Inflammatory macrophage treated with lipopolysaccharide for 4 hours (primary cell): ENCODE data around the gene TPSD1.
"Not testable (repeated sequence)": the region's sequence is repeated elsewhere in the genome, so short reads cannot be mapped to it uniquely, and the experiment has no call there.

Experiments
- DNase-seq: peaks from one replicate; pipeline ENCODE4 v3.0.0-alpha.2; 2020

TPSD1 gene

GRCh38 chr16:1264345-1265089, 8.6 kb downstream of the TPSD1 start:
- no peak for DNase-seq

DNA sequence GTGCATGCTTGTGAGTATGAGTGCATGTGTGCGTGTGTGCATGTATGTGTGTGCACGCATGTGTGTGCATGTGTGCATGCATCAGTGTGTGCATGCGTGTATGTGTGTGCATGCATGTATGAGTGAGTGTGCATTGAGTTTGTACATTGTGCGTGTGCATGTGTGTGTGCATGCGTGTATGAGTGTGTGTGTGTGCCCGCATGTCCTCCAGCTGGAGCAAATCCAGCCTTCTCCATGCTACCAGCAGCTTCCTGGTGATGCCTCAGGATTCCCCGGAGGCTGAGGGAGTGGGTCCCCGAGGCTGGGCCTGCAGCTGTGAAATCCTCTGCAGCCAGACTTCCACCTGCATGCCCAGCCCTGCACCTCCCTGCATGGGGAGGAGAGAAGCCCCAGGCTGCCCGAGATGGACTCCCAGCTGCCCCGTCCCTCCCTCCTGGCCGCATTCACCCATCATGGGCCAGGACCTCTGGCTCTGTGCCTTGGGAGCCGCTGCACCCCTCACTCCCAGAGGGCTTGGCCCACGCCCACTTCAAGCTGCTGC, 9.3 kb downstream of the TPSD1 start:
- no peak for DNase-seq

DNA sequence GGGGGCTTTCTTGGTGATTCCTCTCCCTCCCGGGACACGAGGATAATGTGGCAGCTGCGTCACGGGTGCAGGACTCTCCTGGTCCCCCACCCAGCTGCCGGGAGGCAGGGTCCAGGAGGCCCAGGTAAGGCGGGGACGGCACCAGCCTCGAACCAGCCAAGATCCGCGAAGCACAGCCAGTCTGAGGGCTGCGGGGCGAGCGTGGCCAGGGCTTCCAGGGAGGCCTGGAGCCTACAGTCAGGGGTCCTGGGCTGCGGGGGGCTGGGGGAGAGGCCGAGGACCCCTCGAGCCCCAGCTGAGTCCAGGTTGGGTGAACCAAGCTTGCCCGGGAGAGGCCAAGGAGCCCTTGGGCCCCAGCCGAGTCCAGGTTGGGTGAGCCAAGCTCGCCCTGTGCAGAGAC, 10.0 kb downstream of the TPSD1 start:
- no peak for DNase-seq

- DNase-seq, result not testable (repeated sequence)
Measured at GRCh38 chr16:1269418-1269817, 13.5 kb downstream of the TPSD1 start.

DNA sequence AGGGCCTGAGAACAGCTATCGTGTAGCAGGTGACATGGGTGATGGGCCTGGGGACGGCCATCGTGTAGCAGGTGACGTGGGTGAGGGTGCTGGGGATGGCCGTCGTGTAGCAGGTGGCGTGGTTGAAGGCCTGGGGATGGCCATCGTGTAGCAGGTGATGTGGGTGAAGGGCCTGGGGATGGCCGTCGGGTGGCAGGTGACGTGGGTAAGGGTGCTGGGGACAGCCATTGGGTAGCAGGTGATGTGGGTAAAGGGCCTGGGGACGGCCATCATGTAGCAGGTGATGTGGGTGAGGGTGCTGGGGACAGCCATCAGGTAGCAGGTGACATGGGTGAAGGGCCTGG, 15.5 kb downstream of the TPSD1 start:
- no peak for DNase-seq

- not testable (repeated sequence) for DNase-seq
Measured at GRCh38 chr16:1271724-1272413, 16.0 kb downstream of the TPSD1 start.

- DNase-seq, result no peak
Measured at GRCh38 chr16:1272453-1273198, 16.8 kb downstream of the TPSD1 start.

DNA sequence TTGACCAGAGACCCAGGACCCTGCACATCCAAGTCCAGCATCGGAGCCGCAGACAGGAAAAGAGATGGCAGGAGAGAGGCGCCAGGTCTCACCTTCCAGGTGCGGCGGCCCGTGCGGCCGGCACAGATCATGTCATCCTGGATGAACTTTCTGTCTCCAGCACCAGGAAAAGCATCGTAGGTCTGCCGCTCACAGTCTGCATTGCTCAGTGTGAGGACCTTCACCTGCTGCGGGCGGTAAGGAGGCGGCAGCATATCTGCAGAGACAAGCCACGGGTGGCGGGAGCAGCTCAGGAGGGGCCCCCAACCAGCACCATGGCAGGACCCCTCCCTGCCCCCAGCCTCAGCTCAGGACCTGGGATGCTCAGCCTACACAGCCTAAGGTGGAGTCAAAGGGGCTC, 17.9 kb downstream of the TPSD1 start:
- no peak for DNase-seq

DNA sequence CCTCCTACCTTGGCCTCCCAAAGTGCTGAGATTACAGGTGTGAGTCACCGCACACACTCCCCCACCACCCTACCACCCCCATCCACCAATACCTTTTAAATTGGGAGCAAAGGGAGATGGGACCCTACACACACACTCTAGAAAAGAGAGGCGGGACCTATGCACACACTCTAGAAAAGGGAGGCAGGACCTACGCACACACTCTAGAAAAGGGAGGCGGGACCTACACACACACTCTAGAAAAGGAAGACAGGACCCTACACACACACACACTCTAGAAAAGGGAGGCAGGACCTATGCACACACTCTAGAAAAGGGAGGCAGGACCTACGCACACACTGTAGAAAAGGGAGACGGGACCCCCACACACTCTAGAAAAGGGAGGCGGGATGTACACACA, 18.9 kb downstream of the TPSD1 start:
- DNase-seq, result no peak

DNA sequence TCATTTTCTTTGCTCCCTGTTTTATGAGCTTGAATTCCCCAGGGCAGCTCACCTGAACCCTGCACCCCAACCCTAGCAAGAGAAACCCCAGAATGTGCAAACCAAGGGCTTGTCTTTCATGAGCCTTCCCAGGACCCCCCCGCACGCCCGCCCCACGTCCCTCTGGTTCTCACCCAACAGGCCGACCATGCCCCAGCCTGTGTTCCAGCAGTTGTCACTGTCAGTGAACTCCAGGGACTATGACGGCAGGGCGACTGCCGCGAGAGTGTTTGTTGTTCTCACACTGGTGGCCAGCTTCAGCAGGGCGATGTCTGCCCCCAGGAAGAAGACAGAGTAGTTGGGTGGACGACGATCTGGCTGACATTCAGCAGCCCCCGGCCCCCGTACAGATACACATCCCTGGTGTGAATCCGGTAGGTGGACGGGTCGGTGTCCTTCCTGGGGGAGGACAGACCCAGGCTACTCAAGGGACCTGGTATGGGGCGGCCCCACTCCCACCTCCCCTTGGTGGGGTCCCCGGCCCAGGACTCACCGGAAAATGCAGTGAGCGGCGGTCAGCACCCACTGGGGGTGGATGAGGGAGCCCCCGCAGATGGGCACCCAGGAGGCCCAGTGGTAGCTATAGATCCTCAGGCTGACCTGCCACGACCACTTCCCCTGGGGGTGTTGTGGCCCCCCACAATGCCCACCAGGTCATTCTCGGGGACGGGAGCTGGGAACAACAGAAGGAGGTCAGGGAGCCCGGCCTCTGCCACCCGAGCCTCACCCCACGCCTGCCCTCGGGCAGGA, 20.1 kb downstream of the TPSD1 start:
- no peak for DNase-seq

- no peak for DNase-seq
Measured at GRCh38 chr16:1276580-1276878, 20.7 kb downstream of the TPSD1 start.

DNA sequence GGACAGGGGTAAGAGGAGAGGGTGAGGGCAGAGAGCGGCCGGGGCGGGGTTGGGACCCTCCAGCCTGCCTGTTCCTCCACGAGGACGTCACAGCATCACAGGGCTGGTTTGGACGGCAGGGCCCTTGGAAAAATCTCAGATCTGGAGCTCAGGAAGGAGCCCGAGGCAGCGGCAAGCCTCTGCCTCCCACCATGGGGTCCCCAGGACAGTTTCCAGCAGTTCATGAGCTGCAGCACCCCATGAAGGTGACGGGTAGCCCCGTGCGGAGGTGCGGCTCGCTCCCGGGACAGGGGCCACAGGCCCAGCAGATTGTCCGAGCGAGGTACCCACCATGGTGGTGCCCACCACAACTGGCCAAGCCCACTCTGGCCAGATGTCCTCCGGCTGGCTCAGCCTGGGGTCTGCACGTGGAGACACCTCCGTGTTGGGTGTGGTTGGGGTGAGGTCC, 21.3 kb downstream of the TPSD1 start:
- no peak for DNase-seq

DNA sequence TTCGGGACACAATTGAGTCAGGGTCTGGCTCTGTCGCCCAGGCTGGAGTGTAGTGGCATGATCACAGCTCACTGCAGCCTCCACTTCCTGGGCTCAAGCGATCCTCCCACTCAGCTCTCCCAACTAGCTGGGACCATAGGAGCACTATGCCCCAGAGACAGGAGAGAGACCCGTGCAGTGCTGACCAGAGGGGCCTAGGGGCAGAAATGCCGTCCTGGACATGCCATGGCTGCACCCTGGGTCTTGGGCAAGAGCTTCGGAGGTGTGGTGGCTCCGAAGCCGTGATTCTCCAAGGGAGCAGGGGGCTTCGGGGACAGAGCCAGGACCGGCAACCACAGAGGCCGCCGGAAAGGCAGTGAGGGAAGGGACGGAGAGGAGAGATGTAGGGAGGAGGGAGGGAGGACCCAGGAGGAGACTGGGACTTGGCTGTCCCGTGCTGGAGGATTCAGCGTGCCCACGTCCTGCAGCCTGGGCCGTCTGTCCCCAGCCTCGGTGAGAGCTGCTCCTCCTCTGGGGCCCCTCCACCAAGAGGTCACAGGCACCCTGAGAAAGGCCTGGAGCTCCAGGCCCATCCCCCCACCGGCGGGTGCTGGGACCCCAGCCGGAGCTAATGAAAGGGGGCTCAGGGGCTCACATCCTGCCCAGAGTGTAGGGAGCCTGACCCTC, 21.9 kb downstream of the TPSD1 start:
- no peak for DNase-seq

DNA sequence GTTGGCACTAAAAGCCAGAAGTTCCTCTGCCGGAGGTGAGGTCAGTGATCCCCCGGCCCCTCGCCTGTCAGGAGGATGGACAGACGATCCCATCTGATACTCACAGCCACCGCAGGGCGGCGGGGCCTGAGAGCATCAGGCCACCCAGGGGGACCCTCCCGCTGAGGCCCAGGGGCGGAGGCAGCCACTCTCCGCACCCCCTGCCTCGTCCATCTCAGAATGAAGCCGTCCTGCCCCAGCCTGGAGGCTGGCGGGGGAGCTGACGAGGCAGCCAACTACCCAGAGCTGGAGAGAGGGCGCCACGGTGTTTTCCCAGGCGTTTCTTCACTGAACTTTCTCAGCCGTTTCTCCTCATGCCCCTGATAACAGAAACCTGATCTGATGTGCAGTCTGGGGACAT, 22.6 kb downstream of the TPSD1 start:
- no peak for DNase-seq

GRCh38 chr16:1279081-1279944, 23.4 kb downstream of the TPSD1 start:
- DNase-seq, result no peak

DNA sequence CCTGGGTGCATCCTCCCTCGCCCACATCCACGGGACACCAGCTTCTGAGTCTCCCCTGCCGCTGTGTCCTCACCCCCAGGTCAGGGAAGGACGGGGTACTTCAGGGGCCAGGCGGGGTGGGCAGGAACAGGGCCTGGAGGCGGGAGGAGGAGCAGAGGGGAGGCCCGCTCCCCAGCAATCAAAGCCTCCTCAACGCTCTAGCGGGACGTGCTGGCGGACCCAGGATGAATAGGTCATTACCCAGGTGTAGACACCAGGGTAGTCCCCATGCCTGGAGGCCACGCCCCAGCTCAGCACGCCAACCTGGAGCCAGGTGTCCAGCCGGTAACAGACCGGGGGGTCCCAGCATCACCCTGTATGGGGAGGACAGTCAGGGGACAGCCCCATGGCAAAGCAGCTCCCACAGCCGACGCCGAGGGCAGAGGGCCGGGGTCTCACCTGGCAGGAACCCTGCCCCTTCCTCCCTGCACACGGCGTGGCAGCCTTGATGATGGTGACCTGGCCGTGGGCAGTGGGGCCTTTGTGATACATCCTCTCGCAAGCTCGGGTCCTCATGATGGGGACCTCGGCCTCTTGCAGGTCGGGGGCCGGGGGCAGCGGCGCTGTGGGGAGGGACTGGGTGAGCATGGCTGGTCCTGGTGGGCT, 24.2 kb downstream of the TPSD1 start:
- DNase-seq, result no peak

- no peak for DNase-seq
Measured at GRCh38 chr16:1280783-1281182, 24.9 kb downstream of the TPSD1 start.

GRCh38 chr16:1281517-1281916, 25.6 kb downstream of the TPSD1 start:
- no peak for DNase-seq

DNA sequence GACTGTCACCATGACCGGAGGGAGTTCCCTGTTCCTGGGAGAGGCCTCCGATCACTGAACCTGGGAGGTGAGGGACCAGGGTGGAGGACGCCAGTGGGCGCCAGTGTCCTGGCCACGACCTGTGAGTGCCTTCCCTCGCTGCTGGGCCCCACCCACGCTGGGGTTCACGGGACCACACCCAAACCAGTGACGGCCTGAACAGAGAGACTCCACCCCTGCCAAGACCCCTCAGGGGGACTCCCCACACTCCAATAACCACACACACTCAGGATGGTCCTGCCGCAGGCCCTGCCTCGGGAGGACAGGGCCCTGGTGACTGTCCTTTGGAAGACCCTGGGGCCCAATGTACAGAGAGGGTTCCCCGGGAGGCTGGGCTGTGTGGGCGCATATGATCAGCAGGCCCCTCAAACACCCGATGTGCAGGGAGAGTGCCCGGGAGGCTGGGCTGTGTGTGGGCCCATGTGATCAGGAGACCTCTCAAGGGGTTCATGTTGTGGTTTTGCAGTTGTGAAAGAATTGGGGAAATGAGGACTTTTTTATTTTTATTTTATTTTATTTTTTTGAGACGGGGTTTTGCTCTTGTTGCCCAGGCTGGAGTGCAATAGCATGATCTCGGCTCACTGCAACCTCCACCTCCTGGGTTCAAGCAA, 26.6 kb downstream of the TPSD1 start:
- DNase-seq, result no peak

DNA sequence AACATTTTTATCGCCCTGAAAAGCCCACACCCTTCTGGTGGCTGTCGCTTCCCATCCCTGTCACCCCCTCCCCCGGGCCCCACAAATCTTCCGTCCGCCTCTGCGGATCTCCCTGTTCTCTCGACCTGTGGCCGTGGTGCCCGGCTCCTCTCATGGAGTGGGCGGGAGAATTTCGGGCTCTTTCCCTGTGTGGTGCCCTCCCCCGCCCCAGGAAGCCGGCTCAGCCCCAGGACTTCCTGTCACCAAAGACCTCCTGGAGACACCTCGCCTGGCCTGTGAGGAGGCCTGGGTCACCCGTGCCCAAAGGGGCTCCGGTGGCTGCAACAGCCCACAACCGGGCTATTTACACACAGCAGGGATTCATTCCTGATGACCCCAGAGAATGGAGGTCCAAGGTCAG, 27.4 kb downstream of the TPSD1 start:
- DNase-seq, result no peak
